GM18858 (cell line): ENCODE results near the gene DOCK6.

Experiments used
- ATAC-seq: cut with Tn5 transposase; IDR thresholded peaks from one replicate; pipeline ENCODE4 v1.9.1; 2021; ENCODE audit not compliant: unreplicated experiment

The DOCK6 gene

GRCh38 chr19:11151181-11151580, 111.1 kb downstream of the DOCK6 start:
- no peak for ATAC-seq
